ENCODE results near the gene ABLIM1.

DNA sequence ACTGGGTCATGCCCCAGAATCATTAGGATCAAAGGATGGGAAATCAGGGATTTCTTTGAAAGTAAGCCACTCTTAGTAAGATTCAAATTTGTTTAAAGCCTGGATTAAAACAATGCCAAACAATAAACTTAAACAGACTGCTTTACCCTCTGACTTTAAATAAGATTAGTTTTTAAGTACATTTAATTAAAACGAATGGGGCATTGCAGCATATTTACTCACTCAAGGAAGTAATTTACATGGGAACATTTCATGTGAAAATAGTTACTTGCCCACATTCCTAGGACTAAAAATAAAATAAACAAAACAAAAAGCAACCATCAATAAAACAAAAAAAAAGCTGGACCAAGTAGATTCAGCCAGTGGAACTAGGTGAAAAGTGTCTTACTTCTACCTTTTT is 7.8 kb downstream of the ABLIM1 start:
- TF ChIP-seq, protein P1, sequence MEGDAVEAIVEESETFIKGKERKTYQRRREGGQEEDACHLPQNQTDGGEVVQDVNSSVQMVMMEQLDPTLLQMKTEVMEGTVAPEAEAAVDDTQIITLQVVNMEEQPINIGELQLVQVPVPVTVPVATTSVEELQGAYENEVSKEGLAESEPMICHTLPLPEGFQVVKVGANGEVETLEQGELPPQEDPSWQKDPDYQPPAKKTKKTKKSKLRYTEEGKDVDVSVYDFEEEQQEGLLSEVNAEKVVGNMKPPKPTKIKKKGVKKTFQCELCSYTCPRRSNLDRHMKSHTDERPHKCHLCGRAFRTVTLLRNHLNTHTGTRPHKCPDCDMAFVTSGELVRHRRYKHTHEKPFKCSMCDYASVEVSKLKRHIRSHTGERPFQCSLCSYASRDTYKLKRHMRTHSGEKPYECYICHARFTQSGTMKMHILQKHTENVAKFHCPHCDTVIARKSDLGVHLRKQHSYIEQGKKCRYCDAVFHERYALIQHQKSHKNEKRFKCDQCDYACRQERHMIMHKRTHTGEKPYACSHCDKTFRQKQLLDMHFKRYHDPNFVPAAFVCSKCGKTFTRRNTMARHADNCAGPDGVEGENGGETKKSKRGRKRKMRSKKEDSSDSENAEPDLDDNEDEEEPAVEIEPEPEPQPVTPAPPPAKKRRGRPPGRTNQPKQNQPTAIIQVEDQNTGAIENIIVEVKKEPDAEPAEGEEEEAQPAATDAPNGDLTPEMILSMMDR (IDR thresholded peaks at IDR 0.05): no peak
- no peak for TF ChIP-seq EP300 (IDR thresholded peaks at IDR 0.05)

All from suprapubic skin (tissue), 3 donors.